22Rv1 (cell line): Measurements from ENCODE around the gene LIN7C.

Experiments used
- ZFX ChIP-seq: fragments of 450-650 bp; IDR thresholded peaks from 2 replicates; pipeline ENCODE4 v1.6.1; 2017; ENCODE audit warnings: antibody characterized with exemption, borderline replicate concordance
- TF ChIP-seq, protein P1 (sequence below): fragments of 450-650 bp; IDR thresholded peaks from 2 replicates; pipeline ENCODE4 v1.5.1; 2017; ENCODE audit warnings: mild to moderate bottlenecking

- TF ChIP-seq, protein P1, sequence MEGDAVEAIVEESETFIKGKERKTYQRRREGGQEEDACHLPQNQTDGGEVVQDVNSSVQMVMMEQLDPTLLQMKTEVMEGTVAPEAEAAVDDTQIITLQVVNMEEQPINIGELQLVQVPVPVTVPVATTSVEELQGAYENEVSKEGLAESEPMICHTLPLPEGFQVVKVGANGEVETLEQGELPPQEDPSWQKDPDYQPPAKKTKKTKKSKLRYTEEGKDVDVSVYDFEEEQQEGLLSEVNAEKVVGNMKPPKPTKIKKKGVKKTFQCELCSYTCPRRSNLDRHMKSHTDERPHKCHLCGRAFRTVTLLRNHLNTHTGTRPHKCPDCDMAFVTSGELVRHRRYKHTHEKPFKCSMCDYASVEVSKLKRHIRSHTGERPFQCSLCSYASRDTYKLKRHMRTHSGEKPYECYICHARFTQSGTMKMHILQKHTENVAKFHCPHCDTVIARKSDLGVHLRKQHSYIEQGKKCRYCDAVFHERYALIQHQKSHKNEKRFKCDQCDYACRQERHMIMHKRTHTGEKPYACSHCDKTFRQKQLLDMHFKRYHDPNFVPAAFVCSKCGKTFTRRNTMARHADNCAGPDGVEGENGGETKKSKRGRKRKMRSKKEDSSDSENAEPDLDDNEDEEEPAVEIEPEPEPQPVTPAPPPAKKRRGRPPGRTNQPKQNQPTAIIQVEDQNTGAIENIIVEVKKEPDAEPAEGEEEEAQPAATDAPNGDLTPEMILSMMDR: no peak
- no peak for TF ChIP-seq ZFX
Measured at GRCh38 chr11:27482793-27483192, 23.8 kb downstream of the LIN7C start.
